ENCODE data around the gene CTNNA2.

CTNNA2 gene

GRCh38 chr2:79512442-79513401 is at the start of gene CTNNA2:
Gene CTNNA2 (plus strand): TSS chr2:79513051.
- DNase-seq = peak; percentile 78

GRCh38 chr2:79487399-79487798 is 25.5 kb upstream of the CTNNA2 start:
- DNase-seq = no peak

GRCh38 chr2:79511320-79511951 is 1.4 kb upstream of the CTNNA2 start:
- DNase-seq = no peak

- DNase-seq = no peak
Measured at GRCh38 chr2:79513711-79514110, 860 bp downstream of the CTNNA2 start.

- DNase-seq = no peak
Measured at GRCh38 chr2:79529636-79530035, 16.8 kb downstream of the CTNNA2 start.

- no peak for DNase-seq
Measured at GRCh38 chr2:79530443-79530842, 17.6 kb downstream of the CTNNA2 start.

- DNase-seq = no peak
Measured at GRCh38 chr2:79547568-79547967, 34.7 kb downstream of the CTNNA2 start.

GRCh38 chr2:79552653-79553052 is 39.8 kb downstream of the CTNNA2 start:
- DNase-seq = no peak

GRCh38 chr2:79554899-79555298 is 42.0 kb downstream of the CTNNA2 start:
- no peak for DNase-seq

- DNase-seq = no peak
Measured at GRCh38 chr2:79564065-79564464, 51.2 kb downstream of the CTNNA2 start.

GRCh38 chr2:79569048-79569447 is 56.2 kb downstream of the CTNNA2 start:
- no peak for DNase-seq

GRCh38 chr2:79573895-79574674 is 61.2 kb downstream of the CTNNA2 start:
- no peak for DNase-seq

- no peak for DNase-seq
Measured at GRCh38 chr2:79576451-79576850, 63.6 kb downstream of the CTNNA2 start.

GRCh38 chr2:79578952-79579351 is 66.1 kb downstream of the CTNNA2 start:
- DNase-seq = no peak

GRCh38 chr2:79580175-79580574 is 67.3 kb downstream of the CTNNA2 start:
- no peak for DNase-seq

- no peak for DNase-seq
Measured at GRCh38 chr2:79585701-79586433, 73.0 kb downstream of the CTNNA2 start.

- DNase-seq = no peak
Measured at GRCh38 chr2:79591281-79591680, 78.4 kb downstream of the CTNNA2 start.

- no peak for DNase-seq
Measured at GRCh38 chr2:79593237-79593867, 80.5 kb downstream of the CTNNA2 start.

GRCh38 chr2:79596403-79596802 is 83.6 kb downstream of the CTNNA2 start:
- DNase-seq = no peak

- DNase-seq = no peak
Measured at GRCh38 chr2:79604748-79605147, 91.9 kb downstream of the CTNNA2 start.

- no peak for DNase-seq
Measured at GRCh38 chr2:79611448-79612016, 98.7 kb downstream of the CTNNA2 start.

GRCh38 chr2:79612999-79613398 is 100.1 kb downstream of the CTNNA2 start:
- no peak for DNase-seq
